HepG2 (cell line): ENCODE measurements around the gene PLCG2. TPM values are rescaled to one million over a fixed set of nuclear protein-coding genes. Genes with fewer than 3 reads are reported as not detected.
A peak's percentile ranks its signal among the peaks of the same experiment; 100 is the strongest.

ENCODE experiments used
- AGO2 ChIP-seq: fragments of 200-400 bp; formaldehyde crosslinking; optimal IDR thresholded peaks from 2 replicates; pipeline ENCODE3; 2017; ENCODE audit warnings: mild to moderate bottlenecking, low read depth, low read length, moderate library complexity
- CREB1 ChIP-seq, 2 experiments: fragments of 450-650 bp in 1 of 2; IDR thresholded peaks; 2 replicates each; pipeline ENCODE4 v1.6.1; 2016 to 2017; ENCODE audit warnings: control low read depth in 1 of 2, mild to moderate bottlenecking in 1 of 2, missing compliant biosample characterization in 1 of 2, missing genetic modification characterization in 1 of 2
- FOSL1 ChIP-seq: sonication (generic); formaldehyde crosslinking; IDR thresholded peaks from 2 replicates; pipeline ENCODE4 v1.9.0; 2021; ENCODE audit warnings: missing genetic modification reagents, borderline replicate concordance
- FOXA3 ChIP-seq: IDR thresholded peaks from 2 replicates; pipeline ENCODE4 v1.6.1; 2016; ENCODE audit warnings: missing genetic modification reagents, missing compliant biosample characterization
- GATAD1 ChIP-seq: IDR thresholded peaks from 2 replicates; pipeline ENCODE4 v1.6.1; 2016; ENCODE audit warnings: missing genetic modification reagents, missing compliant biosample characterization
- HNF4A ChIP-seq: sonication (generic); formaldehyde crosslinking; IDR thresholded peaks from 2 replicates; pipeline ENCODE4 v1.4.0; 2020; ENCODE audit warnings: missing genetic modification reagents
- KDM4B ChIP-seq: sonication (generic); formaldehyde crosslinking; IDR thresholded peaks from 2 replicates; pipeline ENCODE4 v1.4.0; 2020; ENCODE audit warnings: missing genetic modification reagents
- MATR3 ChIP-seq: sonication (generic); formaldehyde crosslinking; IDR thresholded peaks from 2 replicates; pipeline ENCODE4 v1.4.0; 2020; ENCODE audit warnings: missing genetic modification reagents
- NR2F6 ChIP-seq, 2 experiments: IDR thresholded peaks; 2 replicates each; pipeline ENCODE4 v1.6.1; 2016; ENCODE audit warnings: antibody characterized with exemption in 1 of 2, mild to moderate bottlenecking in 1 of 2
- PAX8 ChIP-seq: sonication (generic); formaldehyde crosslinking; IDR thresholded peaks from 2 replicates; pipeline ENCODE4 v1.8.0; 2022; ENCODE audit warnings: mild to moderate bottlenecking, missing genetic modification reagents, borderline replicate concordance
- PITX1 ChIP-seq: sonication (generic); formaldehyde crosslinking; IDR thresholded peaks from 2 replicates; pipeline ENCODE4 v1.5.1; 2020; ENCODE audit warnings: mild to moderate bottlenecking, missing genetic modification reagents
- PLRG1 ChIP-seq: fragments of 450-650 bp; conservative IDR thresholded peaks from 2 replicates; pipeline ENCODE4 v1.6.1; 2016
- SALL1 ChIP-seq: sonication (generic); formaldehyde crosslinking; IDR thresholded peaks from 2 replicates; pipeline ENCODE4 v1.8.0; 2022; ENCODE audit warnings: mild to moderate bottlenecking, missing genetic modification reagents
- SOX6 ChIP-seq, 2 experiments: fragments of 450-650 bp in 1 of 2; sonication (generic) in 1 of 2; formaldehyde crosslinking in 1 of 2; IDR thresholded peaks; 2 replicates each; pipeline versions ENCODE4 v1.4.0 to v1.6.1; 2017 to 2020; ENCODE audit warnings: antibody characterized with exemption in 1 of 2, mild to moderate bottlenecking in 1 of 2, missing genetic modification reagents in 1 of 2
- TMF1 ChIP-seq: sonication (generic); formaldehyde crosslinking; IDR thresholded peaks from 2 replicates; pipeline ENCODE4 v1.8.1; 2022; ENCODE audit warnings: low read depth, missing genetic modification reagents
- ZNF12 ChIP-seq: sonication (generic); formaldehyde crosslinking; IDR thresholded peaks from 2 replicates; pipeline ENCODE4 v1.5.0; 2020; ENCODE audit warnings: missing genetic modification reagents
- ZNF550 ChIP-seq: sonication (generic); formaldehyde crosslinking; IDR thresholded peaks from 2 replicates; pipeline ENCODE4 v1.4.0; 2020; ENCODE audit warnings: mild to moderate bottlenecking, missing genetic modification reagents, borderline replicate concordance
- polyA plus RNA-seq, 8 experiments: library from polyadenylated mRNA; depleted of rRNA in 3 of 8; stranded (reverse) in 7 of 8; unstranded in 1 of 8; fragments of >200 nt; fragmentation: Illumina TruSeq in 4 of 8; extraction: Trizol in 4 of 8; gene quantifications; 2 replicates each; pipeline versions ENCODE4 v1.2.1 to v1.2.3, GENCODE V29; 2011 to 2016; ENCODE audit warnings: low read depth in 4 of 8, missing spikeins in 1 of 8, mixed read lengths in 1 of 8; ENCODE audit not compliant: insufficient read depth in 1 of 8
- total RNA-seq, 5 experiments: library from RNA; depleted of rRNA; stranded (reverse); fragments of >200 nt; fragmentation: Illumina TruSeq; extraction: Trizol; gene quantifications; 2 replicates each; pipeline ENCODE4 v1.2.3, GENCODE V29; 2016; ENCODE audit warnings: low read depth in 1 of 5
- TF ChIP-seq, protein P1 (sequence below): sonication (generic); formaldehyde crosslinking; IDR thresholded peaks from 2 replicates; pipeline ENCODE4 v1.4.0; 2020; ENCODE audit warnings: missing genetic modification reagents
- TF ChIP-seq, protein P2 (sequence below): sonication (generic); formaldehyde crosslinking; IDR thresholded peaks from 2 replicates; pipeline ENCODE4 v1.4.0; 2020; ENCODE audit warnings: mild to moderate bottlenecking, missing genetic modification reagents
- TF ChIP-seq, protein P3 (sequence below): sonication (generic); formaldehyde crosslinking; IDR thresholded peaks from 2 replicates; pipeline ENCODE4 v1.5.1; 2020; ENCODE audit warnings: missing genetic modification reagents, mild to moderate bottlenecking, borderline replicate concordance
- TF ChIP-seq, protein P4 (sequence below): sonication (generic); formaldehyde crosslinking; IDR thresholded peaks from 2 replicates; pipeline ENCODE4 v1.4.0; 2020; ENCODE audit warnings: missing genetic modification reagents, borderline replicate concordance

The PLCG2 gene
- total and polyA plus RNA-seq, 2 of the 13 experiments (the other 11 are each of a cell fraction or from before 2014, with no cell fraction given) = 0.13 to 0.18 TPM

DNA sequence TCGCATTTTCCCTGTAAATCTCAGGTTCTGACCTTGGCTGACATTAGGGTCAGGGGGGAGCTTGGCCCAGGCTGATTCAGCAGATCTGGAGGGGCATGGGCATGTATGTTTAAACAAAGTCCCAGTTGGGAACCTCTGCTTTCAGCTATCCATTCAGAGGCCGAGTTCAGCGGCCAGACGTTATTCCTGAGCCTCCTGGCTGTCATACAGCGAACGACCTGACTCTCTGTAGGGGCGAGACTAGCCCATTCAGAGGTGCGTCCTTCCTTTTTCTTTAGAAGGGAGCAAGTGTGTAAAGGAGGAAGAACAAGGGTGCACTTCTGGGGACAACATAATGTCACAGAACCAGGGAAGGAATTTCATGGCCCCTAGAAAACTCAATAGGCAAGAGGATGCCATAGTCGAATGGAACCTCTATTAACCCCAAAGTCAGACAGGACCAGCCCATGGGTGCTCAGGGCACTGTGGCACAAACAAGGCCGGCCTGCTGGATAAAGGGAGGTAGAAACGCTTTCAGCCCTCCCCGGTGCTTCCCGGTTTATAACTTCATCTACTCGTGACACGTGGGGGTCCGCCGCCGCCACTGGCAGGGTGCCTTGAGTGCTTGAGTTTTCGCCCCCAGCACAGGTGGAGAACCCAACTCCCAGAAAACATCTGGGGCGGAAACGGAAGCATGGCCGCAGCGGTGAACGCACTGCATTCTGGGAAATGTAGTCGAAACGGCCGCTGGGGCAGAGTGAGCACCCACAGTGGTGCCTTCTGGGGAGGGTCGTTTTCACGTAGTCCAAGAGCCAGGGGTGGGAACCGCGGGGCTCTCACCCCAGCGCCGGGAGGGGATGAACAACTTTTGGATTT lies 33.2 kb upstream of the PLCG2 start (continued):
- TF ChIP-seq, protein P1, sequence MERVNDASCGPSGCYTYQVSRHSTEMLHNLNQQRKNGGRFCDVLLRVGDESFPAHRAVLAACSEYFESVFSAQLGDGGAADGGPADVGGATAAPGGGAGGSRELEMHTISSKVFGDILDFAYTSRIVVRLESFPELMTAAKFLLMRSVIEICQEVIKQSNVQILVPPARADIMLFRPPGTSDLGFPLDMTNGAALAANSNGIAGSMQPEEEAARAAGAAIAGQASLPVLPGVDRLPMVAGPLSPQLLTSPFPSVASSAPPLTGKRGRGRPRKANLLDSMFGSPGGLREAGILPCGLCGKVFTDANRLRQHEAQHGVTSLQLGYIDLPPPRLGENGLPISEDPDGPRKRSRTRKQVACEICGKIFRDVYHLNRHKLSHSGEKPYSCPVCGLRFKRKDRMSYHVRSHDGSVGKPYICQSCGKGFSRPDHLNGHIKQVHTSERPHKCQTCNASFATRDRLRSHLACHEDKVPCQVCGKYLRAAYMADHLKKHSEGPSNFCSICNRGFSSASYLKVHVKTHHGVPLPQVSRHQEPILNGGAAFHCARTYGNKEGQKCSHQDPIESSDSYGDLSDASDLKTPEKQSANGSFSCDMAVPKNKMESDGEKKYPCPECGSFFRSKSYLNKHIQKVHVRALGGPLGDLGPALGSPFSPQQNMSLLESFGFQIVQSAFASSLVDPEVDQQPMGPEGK (CRISPR knock-in tag) = 0 out of 2 replicates have a peak, but pooled peaks have one; percentile 32
- TF ChIP-seq KDM4B (CRISPR knock-in tag) (no peak), PAX8 (CRISPR knock-in tag) (no peak), ZNF550 (no peak), HNF4A (no peak), SOX6 (IDR thresholded peaks at IDR 0.05) (no peak), SOX6 (CRISPR knock-in tag; IDR thresholded peaks at IDR 0.05) (peak; percentile 22; the same call in 1 of the 2 replicates), FOSL1 (CRISPR knock-in tag) (no peak), MATR3 (CRISPR knock-in tag) (no peak), ZNF12 (CRISPR knock-in tag) (no peak), SALL1 (CRISPR knock-in tag) (peak; percentile 58; the same call in 1 of the 2 replicates), NR2F6 (IDR thresholded peaks at IDR 0.05) (no peak), NR2F6 (CRISPR knock-in tag; IDR thresholded peaks at IDR 0.05) (peak; percentile 27; the same call in 1 of the 2 replicates), FOXA3 (0 out of 2 replicates have a peak, but pooled peaks have one; percentile 25), GATAD1 (peak; percentile 73), PITX1 (0 out of 2 replicates have a peak, but pooled peaks have one; percentile 33), CREB1 (IDR thresholded peaks at IDR 0.05) (no peak), CREB1 (CRISPR knock-in tag; IDR thresholded peaks at IDR 0.05) (peak; percentile 41; the same call in 1 of the 2 replicates), TMF1 (CRISPR knock-in tag) (peak; percentile 26; the same call in 1 of the 2 replicates), AGO2 (no peak), PLRG1 (no peak)
- TF ChIP-seq, protein P2, sequence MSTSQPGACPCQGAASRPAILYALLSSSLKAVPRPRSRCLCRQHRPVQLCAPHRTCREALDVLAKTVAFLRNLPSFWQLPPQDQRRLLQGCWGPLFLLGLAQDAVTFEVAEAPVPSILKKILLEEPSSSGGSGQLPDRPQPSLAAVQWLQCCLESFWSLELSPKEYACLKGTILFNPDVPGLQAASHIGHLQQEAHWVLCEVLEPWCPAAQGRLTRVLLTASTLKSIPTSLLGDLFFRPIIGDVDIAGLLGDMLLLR = no peak
- TF ChIP-seq, protein P3, sequence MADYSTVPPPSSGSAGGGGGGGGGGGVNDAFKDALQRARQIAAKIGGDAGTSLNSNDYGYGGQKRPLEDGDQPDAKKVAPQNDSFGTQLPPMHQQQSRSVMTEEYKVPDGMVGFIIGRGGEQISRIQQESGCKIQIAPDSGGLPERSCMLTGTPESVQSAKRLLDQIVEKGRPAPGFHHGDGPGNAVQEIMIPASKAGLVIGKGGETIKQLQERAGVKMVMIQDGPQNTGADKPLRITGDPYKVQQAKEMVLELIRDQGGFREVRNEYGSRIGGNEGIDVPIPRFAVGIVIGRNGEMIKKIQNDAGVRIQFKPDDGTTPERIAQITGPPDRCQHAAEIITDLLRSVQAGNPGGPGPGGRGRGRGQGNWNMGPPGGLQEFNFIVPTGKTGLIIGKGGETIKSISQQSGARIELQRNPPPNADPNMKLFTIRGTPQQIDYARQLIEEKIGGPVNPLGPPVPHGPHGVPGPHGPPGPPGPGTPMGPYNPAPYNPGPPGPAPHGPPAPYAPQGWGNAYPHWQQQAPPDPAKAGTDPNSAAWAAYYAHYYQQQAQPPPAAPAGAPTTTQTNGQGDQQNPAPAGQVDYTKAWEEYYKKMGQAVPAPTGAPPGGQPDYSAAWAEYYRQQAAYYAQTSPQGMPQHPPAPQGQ (CRISPR knock-in tag) = no peak
- TF ChIP-seq, protein P4, sequence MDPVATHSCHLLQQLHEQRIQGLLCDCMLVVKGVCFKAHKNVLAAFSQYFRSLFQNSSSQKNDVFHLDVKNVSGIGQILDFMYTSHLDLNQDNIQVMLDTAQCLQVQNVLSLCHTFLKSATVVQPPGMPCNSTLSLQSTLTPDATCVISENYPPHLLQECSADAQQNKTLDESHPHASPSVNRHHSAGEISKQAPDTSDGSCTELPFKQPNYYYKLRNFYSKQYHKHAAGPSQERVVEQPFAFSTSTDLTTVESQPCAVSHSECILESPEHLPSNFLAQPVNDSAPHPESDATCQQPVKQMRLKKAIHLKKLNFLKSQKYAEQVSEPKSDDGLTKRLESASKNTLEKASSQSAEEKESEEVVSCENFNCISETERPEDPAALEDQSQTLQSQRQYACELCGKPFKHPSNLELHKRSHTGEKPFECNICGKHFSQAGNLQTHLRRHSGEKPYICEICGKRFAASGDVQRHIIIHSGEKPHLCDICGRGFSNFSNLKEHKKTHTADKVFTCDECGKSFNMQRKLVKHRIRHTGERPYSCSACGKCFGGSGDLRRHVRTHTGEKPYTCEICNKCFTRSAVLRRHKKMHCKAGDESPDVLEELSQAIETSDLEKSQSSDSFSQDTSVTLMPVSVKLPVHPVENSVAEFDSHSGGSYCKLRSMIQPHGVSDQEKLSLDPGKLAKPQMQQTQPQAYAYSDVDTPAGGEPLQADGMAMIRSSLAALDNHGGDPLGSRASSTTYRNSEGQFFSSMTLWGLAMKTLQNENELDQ (CRISPR knock-in tag) = no peak
